Testis (tissue), 2 donors: ENCODE data around the gene OR51E2.

Source experiments
- POLR2A ChIP-seq: fragments of 450-650 bp; IDR thresholded peaks from one replicate; pipeline ENCODE4 v1.6.1; 2017; ENCODE audit warnings: antibody characterized with exemption, mild to moderate bottlenecking, moderate library complexity
- TF ChIP-seq, protein P1 (sequence below), 3 experiments: fragments of 450-650 bp in 2 of 3; fragments of 200-600 bp in 1 of 3; sonication (generic) in 1 of 3; IDR thresholded peaks; one replicate each; pipeline ENCODE4 v1.5.1; 2016 to 2019; ENCODE audit warnings: antibody characterized with exemption in 3 of 3, mild to moderate bottlenecking in 2 of 3, moderate library complexity in 1 of 3

DNA sequence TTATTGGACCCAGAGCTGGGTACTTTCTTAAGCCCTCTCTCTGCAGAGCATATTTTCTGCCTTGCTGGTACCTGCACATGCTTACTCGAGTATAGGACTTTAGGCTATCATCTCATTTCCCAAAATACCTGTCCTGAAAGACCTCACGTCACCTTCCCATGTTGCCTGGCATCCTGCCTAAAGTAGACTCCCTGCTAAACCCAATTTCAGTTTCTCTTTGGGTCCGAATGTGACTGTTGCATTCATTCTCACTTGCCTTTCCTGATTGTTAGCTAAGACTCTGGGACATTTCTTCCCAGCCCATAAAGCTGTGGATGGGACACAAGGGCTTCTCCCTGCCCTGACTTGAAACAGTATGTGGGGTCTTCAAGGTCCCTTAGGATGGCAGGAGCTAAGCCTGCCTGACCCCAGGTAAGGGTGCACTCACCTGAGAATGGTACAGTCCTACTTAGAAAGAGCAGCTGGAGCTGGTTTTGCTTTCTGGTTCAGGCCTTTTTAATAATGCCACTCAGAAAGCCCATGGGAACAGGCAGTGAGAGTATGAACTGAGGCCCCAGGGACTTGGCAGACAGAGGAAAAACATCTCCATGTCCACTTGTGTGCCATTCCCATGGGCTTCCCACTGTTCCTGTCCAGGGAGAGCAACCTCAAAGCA is 12.9 kb downstream of the OR51E2 start:
- TF ChIP-seq POLR2A: no peak
- TF ChIP-seq, protein P1, sequence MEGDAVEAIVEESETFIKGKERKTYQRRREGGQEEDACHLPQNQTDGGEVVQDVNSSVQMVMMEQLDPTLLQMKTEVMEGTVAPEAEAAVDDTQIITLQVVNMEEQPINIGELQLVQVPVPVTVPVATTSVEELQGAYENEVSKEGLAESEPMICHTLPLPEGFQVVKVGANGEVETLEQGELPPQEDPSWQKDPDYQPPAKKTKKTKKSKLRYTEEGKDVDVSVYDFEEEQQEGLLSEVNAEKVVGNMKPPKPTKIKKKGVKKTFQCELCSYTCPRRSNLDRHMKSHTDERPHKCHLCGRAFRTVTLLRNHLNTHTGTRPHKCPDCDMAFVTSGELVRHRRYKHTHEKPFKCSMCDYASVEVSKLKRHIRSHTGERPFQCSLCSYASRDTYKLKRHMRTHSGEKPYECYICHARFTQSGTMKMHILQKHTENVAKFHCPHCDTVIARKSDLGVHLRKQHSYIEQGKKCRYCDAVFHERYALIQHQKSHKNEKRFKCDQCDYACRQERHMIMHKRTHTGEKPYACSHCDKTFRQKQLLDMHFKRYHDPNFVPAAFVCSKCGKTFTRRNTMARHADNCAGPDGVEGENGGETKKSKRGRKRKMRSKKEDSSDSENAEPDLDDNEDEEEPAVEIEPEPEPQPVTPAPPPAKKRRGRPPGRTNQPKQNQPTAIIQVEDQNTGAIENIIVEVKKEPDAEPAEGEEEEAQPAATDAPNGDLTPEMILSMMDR (IDR thresholded peaks at IDR 0.05): no peak
